ENCODE measurements around the gene SVOP. TPM values are rescaled to one million over a fixed set of nuclear protein-coding genes. Genes with fewer than 3 reads are reported as not detected.

The SVOP gene
- total and polyA plus RNA-seq, 2 donors (not counting 1 experiment from before 2014, with no cell fraction given), result not detected

- peaks cover 17% of the 10 kb centered on the region for H3K4me1 Mint-ChIP-seq
- intact Hi-C loops (cut with micrococcal nuclease), result no loop called here
- POLR2A ChIA-PET, result no interaction called here
Measured at GRCh38 chr12:108910336-108910735, 110.5 kb downstream of the SVOP start.

GRCh38 chr12:108907839-108908351 is 113.0 kb downstream of the SVOP start:
- Histone ChIP-seq H3K27ac (ENCODE audit: low read length in 2 of 2) (no peak overlapping the region), H3K9ac (ENCODE audit: low read length) (no peak overlapping the region), H3K9me3 (ENCODE audit: control extremely low read depth in 1 of 3, control insufficient read depth in 2 of 3, insufficient read depth in 1 of 3, low read length in 2 of 3) (peaks cover 0 to 10% (median 0%) of the 10 kb centered on the region in 3 donors), H3K79me2 (ENCODE audit: control insufficient read depth, insufficient read depth, low read length) (no peaks in the 10 kb centered on the region), H4K20me1 (ENCODE audit: control insufficient read depth, insufficient read depth, low read length, poor library complexity, severe bottlenecking) (no peaks in the 10 kb centered on the region), H3K27me3 (replicated peaks in 1 of 4; ENCODE audit: control extremely low read depth in 1 of 4, control insufficient read depth in 3 of 4, insufficient read depth in 4 of 4, low read length in 3 of 4) (no peaks in the 10 kb centered on the region), H3K36me3 (replicated peaks in 1 of 2; ENCODE audit: control extremely low read depth in 1 of 2, control insufficient read depth in 1 of 2, extremely low read depth in 1 of 2, insufficient read depth in 2 of 2, low read length in 1 of 2) (no peaks in the 10 kb centered on the region), H2AFZ (ENCODE audit: insufficient read depth, low read depth, low read length, poor library complexity, severe bottlenecking) (no peak overlapping the region), H3K4me3 (ENCODE audit: control extremely low read depth in 1 of 5, extremely low read depth in 1 of 5, insufficient read depth in 1 of 5, low read depth in 2 of 5, low read length in 4 of 5) (no peak overlapping the region), H3K4me1 (ENCODE audit: control insufficient read depth in 2 of 2, insufficient read depth in 2 of 2, low read length in 2 of 2) (peaks cover 25 to 30% of the 10 kb centered on the region in 2 donors), H3K4me2 (replicated peaks; ENCODE audit: low read depth, low read length, poor library complexity, severe bottlenecking) (no peak overlapping the region)
- ChIA-PET POLR2A (no interaction called here), CTCF (no interaction called here)
- Mint-ChIP-seq H3K4me3 (no peak overlapping the region), H3K9me3 (ENCODE audit: insufficient read depth) (no peaks in the 10 kb centered on the region), H3K27me3 (peaks cover 4% of the 10 kb centered on the region), H3K4me1 (peaks cover 35% of the 10 kb centered on the region), H3K27ac (no peak overlapping the region)
- no peak for ATAC-seq (ENCODE audit: low read depth)
- DNase-seq, result no peak
- WGBS (ENCODE audit: insufficient coverage), result 25% methylated on average over 2 of the region's 2 CpGs
- intact Hi-C loops (cut with micrococcal nuclease), result no loop called here
- TF ChIP-seq EZH2 (IDR thresholded peaks at IDR 0.05; ENCODE audit: borderline replicate concordance, insufficient read depth, low read depth, low read length, poor library complexity, severe bottlenecking), result no peak
- no peak for TF ChIP-seq CTCF (IDR thresholded peaks at IDR 0.05)

More at GRCh38 chr12:108910336-108910735, 110.5 kb downstream of the SVOP start:
- Mint-ChIP-seq H3K27me3 (peaks cover 12% of the 10 kb centered on the region), H3K9me3 (ENCODE audit: insufficient read depth) (no peaks in the 10 kb centered on the region), H3K4me3 (no peak overlapping the region), H3K27ac (no peak overlapping the region)
- DNase-seq (no peak), ATAC-seq (ENCODE audit: low read depth) (no peak)
- 86% methylated on average over 4 of the region's 5 CpGs for WGBS (ENCODE audit: insufficient coverage)
- no peak overlapping the region for H3K27ac ChIP-seq (ENCODE audit: low read length in 2 of 2)
- no peaks in the 10 kb centered on the region for H3K36me3 ChIP-seq (replicated peaks in 1 of 2; ENCODE audit: control extremely low read depth in 1 of 2, control insufficient read depth in 1 of 2, extremely low read depth in 1 of 2, insufficient read depth in 2 of 2, low read length in 1 of 2)
- no peak overlapping the region for H2AFZ ChIP-seq (ENCODE audit: insufficient read depth, low read depth, low read length, poor library complexity, severe bottlenecking)
- peaks cover 10 to 18% of the 10 kb centered on the region in 2 donors for H3K4me1 ChIP-seq (ENCODE audit: control insufficient read depth in 2 of 2, insufficient read depth in 2 of 2, low read length in 2 of 2)
- TF ChIP-seq EZH2 (IDR thresholded peaks at IDR 0.05; ENCODE audit: borderline replicate concordance, insufficient read depth, low read depth, low read length, poor library complexity, severe bottlenecking), result no peak
- TF ChIP-seq CTCF (IDR thresholded peaks at IDR 0.05), result no peak
- H3K9ac ChIP-seq (ENCODE audit: low read length), result no peak overlapping the region
- no peaks in the 10 kb centered on the region for H3K79me2 ChIP-seq (ENCODE audit: control insufficient read depth, insufficient read depth, low read length)
- peaks cover 0 to 9% (median 0%) of the 10 kb centered on the region in 3 donors for H3K9me3 ChIP-seq (ENCODE audit: control extremely low read depth in 1 of 3, control insufficient read depth in 2 of 3, insufficient read depth in 1 of 3, low read length in 2 of 3)
- CTCF ChIA-PET, result interaction anchor here (0.9 kb wide), 1 partner anchor 40 kb away, joined by 5 read pairs; no protein-coding TSS in a partner anchor
- no peaks in the 10 kb centered on the region for H4K20me1 ChIP-seq (ENCODE audit: control insufficient read depth, insufficient read depth, low read length, poor library complexity, severe bottlenecking)
- H3K4me2 ChIP-seq (replicated peaks; ENCODE audit: low read depth, low read length, poor library complexity, severe bottlenecking), result no peak overlapping the region
- H3K4me3 ChIP-seq (ENCODE audit: control extremely low read depth in 1 of 5, extremely low read depth in 1 of 5, insufficient read depth in 1 of 5, low read depth in 2 of 5, low read length in 4 of 5), result no peak overlapping the region
- no peaks in the 10 kb centered on the region for H3K27me3 ChIP-seq (replicated peaks in 1 of 4; ENCODE audit: control extremely low read depth in 1 of 4, control insufficient read depth in 3 of 4, insufficient read depth in 4 of 4, low read length in 3 of 4)

Data from B cell (primary cell).